ENCODE data around the gene PFN2. TPM values are rescaled to one million over a fixed set of nuclear protein-coding genes. Genes with fewer than 3 reads are reported as not detected.
"Not testable (repeated sequence)": the region's sequence is repeated elsewhere in the genome, so short reads cannot be mapped to it uniquely, and the experiment has no call there.

Gene PFN2
- total RNA-seq, 1 donor: 198 TPM

- no peak overlapping the region for H3K4me3 ChIP-seq (ENCODE audit: low read depth, low read length)
- no peak for TF ChIP-seq CTCF (IDR thresholded peaks at IDR 0.05; ENCODE audit: insufficient read depth, low read length)
Observed at GRCh38 chr3:149941946-149942345, 28.7 kb downstream of the PFN2 start.

GRCh38 chr3:149941186-149941585 is 29.5 kb downstream of the PFN2 start:
- no peak for DNase-seq (ENCODE audit: low read depth)
- TF ChIP-seq CTCF (IDR thresholded peaks at IDR 0.05; ENCODE audit: insufficient read depth, low read length): no peak
- no peak overlapping the region for H3K4me3 ChIP-seq (ENCODE audit: low read depth, low read length)

More at GRCh38 chr3:149941946-149942345, 28.7 kb downstream of the PFN2 start:
- DNase-seq (ENCODE audit: low read depth): peak; percentile 15

GRCh38 chr3:149938392-149939055 is 32.2 kb downstream of the PFN2 start:
- peak; percentile 73 for DNase-seq (ENCODE audit: low read depth)
- H3K4me3 ChIP-seq (ENCODE audit: low read depth, low read length): not testable (repeated sequence)

- DNase-seq (ENCODE audit: low read depth): peak; percentile 71
- peak; percentile 77 for TF ChIP-seq CTCF (IDR thresholded peaks at IDR 0.05; ENCODE audit: insufficient read depth, low read length)
Observed at GRCh38 chr3:149936812-149937230, 33.9 kb downstream of the PFN2 start.

GRCh38 chr3:149934524-149934923 is 36.2 kb downstream of the PFN2 start:
- no peak overlapping the region for H3K4me3 ChIP-seq (ENCODE audit: low read depth, low read length)
- peak; percentile 90 for DNase-seq (ENCODE audit: low read depth)
- TF ChIP-seq CTCF (IDR thresholded peaks at IDR 0.05; ENCODE audit: insufficient read depth, low read length): no peak

More at GRCh38 chr3:149936812-149937230, 33.9 kb downstream of the PFN2 start:
- H3K4me3 ChIP-seq (ENCODE audit: low read depth, low read length): no peak overlapping the region

GRCh38 chr3:149933858-149934257 is 36.8 kb downstream of the PFN2 start:
- TF ChIP-seq CTCF (IDR thresholded peaks at IDR 0.05; ENCODE audit: insufficient read depth, low read length): no peak
- no peak overlapping the region for H3K4me3 ChIP-seq (ENCODE audit: low read depth, low read length)
- no peak for DNase-seq (ENCODE audit: low read depth)

GRCh38 chr3:149933008-149933407 is 37.7 kb downstream of the PFN2 start:
- no peak for TF ChIP-seq CTCF (IDR thresholded peaks at IDR 0.05; ENCODE audit: insufficient read depth, low read length)
- H3K4me3 ChIP-seq (ENCODE audit: low read depth, low read length): no peak overlapping the region
- no peak for DNase-seq (ENCODE audit: low read depth)

All from fibroblast of the aortic adventitia (primary cell).